ENCODE results near the gene VSIG2. TPM values are rescaled to one million over a fixed set of nuclear protein-coding genes. Genes with fewer than 3 reads are reported as not detected.

The VSIG2 gene
- total RNA-seq, 1 experiment from 2014 or later, result not detected

GRCh38 chr11:124717421-124717785, 34.7 kb downstream of the VSIG2 start:
- H3K27me3 ChIP-seq, result peaks cover 20% of the 10 kb centered on the region
- peak; percentile 5 for DNase-seq
- no peak overlapping the region; the same call in 1 of the 2 replicates for H3K4me3 ChIP-seq

GRCh38 chr11:124716591-124716990, 35.5 kb downstream of the VSIG2 start:
- Histone ChIP-seq H3K9me3 (no peaks in the 10 kb centered on the region), H3K4me3 (no peak overlapping the region), H3K36me3 (no peaks in the 10 kb centered on the region), H3K27me3 (peaks cover 20% of the 10 kb centered on the region)
- no peak for DNase-seq

More at GRCh38 chr11:124717421-124717785, 34.7 kb downstream of the VSIG2 start:
- Histone ChIP-seq H3K36me3 (no peaks in the 10 kb centered on the region), H3K9me3 (no peaks in the 10 kb centered on the region)

DNA sequence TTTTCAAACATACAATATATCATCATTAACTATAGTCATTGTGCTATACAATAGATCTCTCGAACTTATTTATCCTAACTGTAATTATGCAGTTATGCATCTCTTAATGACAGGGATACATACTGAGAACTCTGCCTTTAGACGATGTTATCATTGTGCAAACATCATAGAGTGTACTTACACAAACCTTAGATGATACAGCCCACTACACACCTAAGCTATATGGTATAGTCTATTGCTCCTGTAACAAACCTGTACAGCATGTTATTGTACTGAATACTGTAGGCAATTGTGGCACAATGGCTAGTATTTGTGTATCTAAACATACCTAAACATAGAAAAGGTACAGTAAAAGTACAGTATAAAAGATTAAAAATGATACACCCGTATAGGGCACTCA, 39.7 kb downstream of the VSIG2 start:
- H3K4me3 ChIP-seq, result no peak overlapping the region
- H3K27me3 ChIP-seq, result no peaks in the 10 kb centered on the region
- H3K36me3 ChIP-seq, result no peaks in the 10 kb centered on the region
- H3K9me3 ChIP-seq, result no peaks in the 10 kb centered on the region
- no peak for DNase-seq

GRCh38 chr11:124707829-124708228, 44.2 kb downstream of the VSIG2 start:
- DNase-seq, result no peak
- Histone ChIP-seq H3K27me3 (no peaks in the 10 kb centered on the region), H3K36me3 (no peaks in the 10 kb centered on the region), H3K4me3 (no peak overlapping the region), H3K9me3 (no peaks in the 10 kb centered on the region)

DNA sequence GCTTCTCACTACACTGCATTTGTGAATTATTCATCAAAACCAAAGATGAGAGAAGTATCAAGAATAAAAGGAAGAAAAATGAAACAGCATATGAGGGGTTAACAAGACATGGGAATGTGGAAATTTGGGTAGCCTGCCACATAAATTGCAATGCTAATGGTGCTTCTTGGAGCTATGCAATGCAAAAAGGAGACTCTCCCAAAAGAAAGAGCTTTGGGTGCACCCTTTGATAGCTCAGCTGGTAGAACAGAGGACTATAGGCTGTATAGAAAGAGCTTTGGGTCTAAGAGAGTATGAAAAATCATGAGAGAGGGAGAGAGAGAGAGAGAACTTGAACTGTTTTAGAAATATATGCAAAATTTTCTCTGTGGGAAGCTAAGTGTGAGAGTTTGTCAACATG, 52.0 kb downstream of the VSIG2 start:
- H3K36me3 ChIP-seq, result no peaks in the 10 kb centered on the region
- H3K4me3 ChIP-seq, result no peak overlapping the region
- no peaks in the 10 kb centered on the region for H3K9me3 ChIP-seq
- H3K27me3 ChIP-seq, result no peaks in the 10 kb centered on the region; the same call in none of the 2 replicates
- no peak for DNase-seq

DNA sequence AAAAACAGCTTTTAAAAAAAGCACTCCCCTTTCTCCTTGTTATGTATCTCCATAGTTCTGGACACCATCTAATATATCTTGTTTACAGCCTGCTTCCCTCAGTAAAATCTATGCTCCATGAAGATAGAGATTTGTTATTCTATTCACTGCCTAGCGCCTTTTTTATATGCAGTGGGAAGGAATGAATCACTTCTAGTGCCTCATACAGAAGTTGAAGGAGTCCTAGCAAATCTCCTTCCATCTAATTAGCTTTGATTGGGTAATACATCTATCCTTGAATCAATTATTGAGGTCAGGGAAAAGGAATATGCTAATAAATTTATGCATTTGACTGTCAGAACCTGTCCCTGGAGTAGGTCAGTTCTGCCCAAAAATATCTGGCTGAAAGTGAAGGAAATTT, 52.5 kb downstream of the VSIG2 start:
- no peaks in the 10 kb centered on the region; the same call in none of the 2 replicates for H3K27me3 ChIP-seq
- no peak for DNase-seq
- H3K4me3 ChIP-seq, result no peak overlapping the region
- no peaks in the 10 kb centered on the region for H3K9me3 ChIP-seq
- H3K36me3 ChIP-seq, result no peaks in the 10 kb centered on the region

Other genes starting within 250 kb of the VSIG2 start
- not detected in 2 replicates for gene OR8B12, start 208.6 kb downstream of the VSIG2 start, total RNA-seq (2014; rRNA removed; shearing (Covaris generic); ENCODE audit: low replicate concordance)
- not detected in 2 replicates for gene OR8A1, start 182.3 kb downstream of the VSIG2 start, total RNA-seq (2014; rRNA removed; shearing (Covaris generic); ENCODE audit: low replicate concordance)
- gene PANX3, start 140.8 kb downstream of the VSIG2 start, total RNA-seq (2014; rRNA removed; shearing (Covaris generic); ENCODE audit: low replicate concordance), result not detected in 2 replicates
- 13.2 and 24.9 TPM in 2 replicates for gene TBRG1, start 129.4 kb downstream of the VSIG2 start, total RNA-seq (2014; rRNA removed; shearing (Covaris generic); ENCODE audit: low replicate concordance)
- 2.8 and 4.6 TPM in 2 replicates for gene SIAE, start 78.5 kb downstream of the VSIG2 start, total RNA-seq (2014; rRNA removed; shearing (Covaris generic); ENCODE audit: low replicate concordance)
- gene SPA17, start 78.4 kb downstream of the VSIG2 start, total RNA-seq (2014; rRNA removed; shearing (Covaris generic); ENCODE audit: low replicate concordance), result 19.0 and 32.4 TPM in 2 replicates
- gene NRGN, start 12.3 kb downstream of the VSIG2 start, total RNA-seq (2014; rRNA removed; shearing (Covaris generic); ENCODE audit: low replicate concordance), result 0.23 TPM in 1 of 2 replicates, not detected in the other
- gene ESAM, start 10.0 kb upstream of the VSIG2 start, total RNA-seq (2014; rRNA removed; shearing (Covaris generic); ENCODE audit: low replicate concordance), result not detected in 2 replicates
- 8.2 and 14.8 TPM in 2 replicates for gene MSANTD2, start 48.2 kb upstream of the VSIG2 start, total RNA-seq (2014; rRNA removed; shearing (Covaris generic); ENCODE audit: low replicate concordance)
- 19.3 and 21.5 TPM in 2 replicates for gene ROBO3, start 113.2 kb upstream of the VSIG2 start, total RNA-seq (2014; rRNA removed; shearing (Covaris generic); ENCODE audit: low replicate concordance)
- 7.4 and 13.7 TPM in 2 replicates for gene ROBO4, start 145.6 kb upstream of the VSIG2 start, total RNA-seq (2014; rRNA removed; shearing (Covaris generic); ENCODE audit: low replicate concordance)
- gene HEPN1, start 167.0 kb upstream of the VSIG2 start, total RNA-seq (2014; rRNA removed; shearing (Covaris generic); ENCODE audit: low replicate concordance), result not detected in 2 replicates
- not detected in 2 replicates for gene HEPACAM, start 183.8 kb upstream of the VSIG2 start, total RNA-seq (2014; rRNA removed; shearing (Covaris generic); ENCODE audit: low replicate concordance)
- gene CCDC15, start 201.9 kb upstream of the VSIG2 start, total RNA-seq (2014; rRNA removed; shearing (Covaris generic); ENCODE audit: low replicate concordance), result 1.5 and 3.9 TPM in 2 replicates